ENCODE data around the gene ERMN.
"Not testable (repeated sequence)": the region's sequence is repeated elsewhere in the genome, so short reads cannot be mapped to it uniquely, and the experiment has no call there.

The ERMN gene, protein sequence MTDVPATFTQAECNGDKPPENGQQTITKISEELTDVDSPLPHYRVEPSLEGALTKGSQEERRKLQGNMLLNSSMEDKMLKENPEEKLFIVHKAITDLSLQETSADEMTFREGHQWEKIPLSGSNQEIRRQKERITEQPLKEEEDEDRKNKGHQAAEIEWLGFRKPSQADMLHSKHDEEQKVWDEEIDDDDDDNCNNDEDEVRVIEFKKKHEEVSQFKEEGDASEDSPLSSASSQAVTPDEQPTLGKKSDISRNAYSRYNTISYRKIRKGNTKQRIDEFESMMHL

GRCh38 chr2:157325786-157326185, at the start of gene ERMN:
Gene ERMN, minus strand, starts transcription at chr2:157325824. Its CDS starts 182 bp downstream, at chr2:157325642.
- TF ChIP-seq ZNF274 (IDR thresholded peaks at IDR 0.05; ENCODE audit: low read depth, low read length), result no peak
- no peak within 1 kb of the TSS for H3K4me3 ChIP-seq (ENCODE audit: low read length)

GRCh38 chr2:157375384-157375783, 49.8 kb upstream of the ERMN start:
- no peak overlapping the region for H3K4me3 ChIP-seq (ENCODE audit: low read length)
- TF ChIP-seq ZNF274 (IDR thresholded peaks at IDR 0.05; ENCODE audit: low read depth, low read length), result no peak

DNA sequence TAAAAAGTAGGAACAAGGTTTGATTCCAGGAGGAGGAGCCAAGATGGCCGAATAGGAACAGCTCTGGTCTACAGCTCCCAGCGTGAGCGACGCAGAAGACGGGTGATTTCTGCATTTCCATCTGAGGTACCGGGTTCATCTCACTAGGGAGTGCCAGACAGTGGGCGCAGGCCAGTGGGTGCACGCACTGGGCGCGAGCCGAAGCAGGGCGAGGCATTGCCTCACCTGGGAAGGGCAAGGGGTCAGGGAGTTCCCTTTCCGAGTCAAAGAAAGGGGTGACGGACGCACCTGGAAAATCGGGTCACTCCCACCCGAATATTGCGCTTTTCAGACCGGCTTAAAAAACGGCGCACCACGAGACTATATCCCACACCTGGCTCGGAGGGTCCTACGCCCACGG, 42.9 kb upstream of the ERMN start:
- H3K4me3 ChIP-seq (ENCODE audit: low read length), result not testable (repeated sequence)

GRCh38 chr2:157367704-157368103, 42.1 kb upstream of the ERMN start:
- H3K4me3 ChIP-seq (ENCODE audit: low read length), result no peak overlapping the region
- no peak for TF ChIP-seq ZNF274 (IDR thresholded peaks at IDR 0.05; ENCODE audit: low read depth, low read length)

DNA sequence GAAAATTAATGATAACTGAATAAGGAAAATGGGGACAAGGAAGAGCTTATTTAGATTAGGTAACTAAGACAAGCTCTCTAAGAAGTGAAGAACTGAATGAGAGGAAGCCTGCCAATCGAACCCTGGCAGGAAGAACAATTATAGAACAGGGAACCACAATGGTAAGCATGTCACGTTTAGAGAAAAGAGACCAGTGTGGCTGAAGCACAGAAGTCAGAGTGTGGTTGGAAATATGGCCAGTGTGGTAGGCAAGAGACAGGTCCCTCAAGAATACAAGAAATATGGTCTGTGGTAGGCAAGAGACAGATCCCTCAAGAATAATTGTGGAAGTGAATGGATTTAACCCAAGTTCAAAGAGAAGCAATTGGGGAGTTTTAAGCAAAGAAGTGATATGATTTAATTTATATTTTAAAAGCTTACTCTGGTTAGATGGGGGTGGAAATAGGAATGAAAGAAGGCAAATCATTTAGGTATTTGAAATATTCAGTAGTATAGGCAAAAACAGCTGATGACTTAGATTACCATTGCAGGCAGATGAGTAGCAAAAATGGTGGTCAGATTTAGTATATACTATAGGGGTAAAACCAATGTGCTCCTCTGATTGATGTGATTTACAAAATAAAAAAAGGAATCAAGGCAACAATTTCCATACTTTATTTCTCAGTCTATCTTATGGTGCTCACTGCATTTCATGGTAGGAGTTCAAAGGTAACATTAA, 38.8 kb upstream of the ERMN start:
- no peak overlapping the region for H3K4me3 ChIP-seq (ENCODE audit: low read length)
- no peak for TF ChIP-seq ZNF274 (IDR thresholded peaks at IDR 0.05; ENCODE audit: low read depth, low read length)

- no peak overlapping the region for H3K4me3 ChIP-seq (ENCODE audit: low read length)
- TF ChIP-seq ZNF274 (IDR thresholded peaks at IDR 0.05; ENCODE audit: low read depth, low read length), result no peak
Observed at GRCh38 chr2:157363612-157364101, 38.0 kb upstream of the ERMN start.

- no peak overlapping the region for H3K4me3 ChIP-seq (ENCODE audit: low read length)
- TF ChIP-seq ZNF274 (IDR thresholded peaks at IDR 0.05; ENCODE audit: low read depth, low read length), result no peak
Observed at GRCh38 chr2:157362627-157363026, 37.0 kb upstream of the ERMN start.

DNA sequence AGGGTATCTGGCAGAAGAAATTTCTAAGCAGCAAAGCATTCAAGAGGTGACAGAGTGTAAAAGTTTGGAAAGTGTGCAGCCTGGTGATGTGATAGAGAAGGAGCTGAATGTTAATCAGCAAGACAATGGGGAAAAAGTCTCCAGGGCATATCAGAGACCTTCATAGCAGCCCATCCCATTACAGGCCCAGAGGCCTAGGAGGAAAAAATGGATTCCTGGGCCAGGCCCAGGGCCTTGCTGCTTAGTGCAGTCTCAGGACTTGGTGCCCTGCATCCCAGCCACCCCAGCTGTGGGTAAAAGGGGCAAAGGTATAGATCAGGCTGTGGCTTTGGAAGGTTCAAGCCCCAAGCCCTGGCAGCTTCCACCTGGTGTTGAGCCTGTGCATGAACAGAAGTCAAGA, 35.9 kb upstream of the ERMN start:
- TF ChIP-seq ZNF274 (IDR thresholded peaks at IDR 0.05; ENCODE audit: low read depth, low read length), result no peak
- no peak overlapping the region for H3K4me3 ChIP-seq (ENCODE audit: low read length)

DNA sequence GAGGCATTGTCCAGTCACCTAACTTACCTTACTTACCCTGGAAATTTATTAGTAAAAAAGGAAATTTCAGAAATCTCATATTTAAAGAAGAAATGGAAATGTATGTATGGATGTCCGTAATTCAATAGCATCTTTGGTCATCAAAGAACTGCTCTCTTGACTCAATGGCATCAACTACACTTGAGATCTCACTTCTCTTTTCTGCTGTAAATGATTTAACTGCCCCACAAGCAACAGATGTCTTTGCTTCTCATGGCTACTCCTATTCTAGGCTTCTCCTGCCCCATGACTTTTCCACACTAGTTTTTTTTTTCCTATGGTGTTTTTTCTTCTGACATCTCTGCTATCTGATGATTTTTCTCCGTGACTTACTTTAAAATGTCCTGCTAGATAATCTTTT, 34.0 kb upstream of the ERMN start:
- TF ChIP-seq ZNF274 (IDR thresholded peaks at IDR 0.05; ENCODE audit: low read depth, low read length), result no peak
- H3K4me3 ChIP-seq (ENCODE audit: low read length), result no peak overlapping the region

DNA sequence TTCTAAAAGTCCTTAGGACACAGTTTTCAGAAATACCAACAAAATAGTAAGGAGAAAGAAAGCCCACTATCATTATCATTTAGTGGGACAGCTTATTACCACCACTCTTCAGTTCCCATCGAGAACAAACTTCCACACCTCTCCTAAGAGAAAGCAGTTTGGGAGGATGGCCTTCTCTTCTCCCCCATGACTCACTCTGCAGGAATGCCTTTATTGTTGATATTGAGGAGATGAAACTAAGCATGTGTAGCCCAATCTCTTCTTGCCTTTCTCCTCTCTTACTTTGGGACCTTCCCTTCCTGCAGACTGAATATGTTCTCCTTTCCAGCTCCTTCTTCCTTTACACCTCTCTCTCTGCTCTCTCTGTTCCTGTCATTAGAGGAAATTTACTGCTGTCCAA, 30.0 kb upstream of the ERMN start:
- H3K4me3 ChIP-seq (ENCODE audit: low read length), result no peak overlapping the region
- no peak for TF ChIP-seq ZNF274 (IDR thresholded peaks at IDR 0.05; ENCODE audit: low read depth, low read length)

DNA sequence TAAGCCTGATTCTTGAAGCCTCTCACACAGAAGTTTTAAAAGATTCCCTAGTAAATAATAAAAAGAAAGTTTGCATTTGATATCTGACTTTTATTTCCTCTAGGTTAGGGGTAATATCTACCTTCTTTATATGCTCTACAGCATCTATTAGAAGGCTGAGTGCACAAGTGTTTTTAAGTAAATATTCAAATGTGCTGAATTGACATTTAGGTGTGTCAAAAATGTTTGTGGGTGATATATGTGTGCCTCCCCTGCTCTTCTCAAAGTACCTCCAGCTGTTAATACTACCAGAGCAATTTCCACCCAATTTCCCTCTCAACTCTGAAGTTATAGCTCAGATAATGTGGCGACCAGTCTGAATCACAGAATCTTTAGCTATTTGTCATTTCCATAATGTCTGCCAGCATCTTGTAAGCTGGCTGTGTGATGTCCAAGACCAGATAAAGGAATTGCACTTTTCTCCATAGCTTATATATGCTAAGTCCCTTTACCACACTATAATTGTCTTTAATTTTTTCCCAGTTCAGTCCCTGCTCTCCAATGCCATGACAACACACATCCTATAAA, 24.4 kb upstream of the ERMN start:
- TF ChIP-seq ZNF274 (IDR thresholded peaks at IDR 0.05; ENCODE audit: low read depth, low read length), result no peak
- H3K4me3 ChIP-seq (ENCODE audit: low read length), result no peak overlapping the region

- no peak overlapping the region for H3K4me3 ChIP-seq (ENCODE audit: low read length)
- no peak for TF ChIP-seq ZNF274 (IDR thresholded peaks at IDR 0.05; ENCODE audit: low read depth, low read length)
Observed at GRCh38 chr2:157348291-157348921, 22.8 kb upstream of the ERMN start.

DNA sequence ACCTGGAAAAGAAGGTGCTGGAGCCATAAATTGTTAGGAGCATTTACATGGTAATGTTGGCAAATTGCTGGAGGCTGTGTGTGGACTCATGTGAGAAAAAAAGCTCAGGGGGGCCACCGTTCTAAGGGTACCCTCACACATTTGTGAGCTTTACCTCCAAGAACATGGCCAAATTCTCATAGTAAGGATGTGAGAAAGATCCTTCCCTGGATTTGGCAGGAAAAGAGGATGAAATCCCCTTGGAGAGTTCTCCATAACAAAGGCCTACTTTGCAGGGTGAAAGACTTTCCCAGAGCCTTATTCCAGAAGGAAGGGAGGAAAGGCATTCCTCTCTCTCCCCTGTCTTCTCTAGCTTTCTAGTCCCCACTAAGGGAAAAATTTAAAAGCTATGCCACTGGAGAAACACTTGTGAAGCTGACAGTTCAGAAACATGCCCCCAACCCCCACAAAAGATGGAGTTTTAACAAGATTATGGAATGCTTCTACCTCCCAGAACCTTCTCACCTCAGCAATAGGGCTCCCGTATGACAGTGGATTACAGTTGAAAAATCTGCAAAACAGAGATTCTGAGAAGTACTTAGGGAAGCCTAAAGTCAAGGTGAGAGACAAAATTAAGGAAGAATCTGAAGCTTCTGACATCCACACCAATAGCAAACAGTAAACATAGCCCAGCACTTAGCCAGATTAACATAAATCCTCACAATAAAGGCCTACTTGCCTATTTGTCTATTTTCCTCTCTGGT, 20.2 kb upstream of the ERMN start:
- no peak overlapping the region for H3K4me3 ChIP-seq (ENCODE audit: low read length)
- no peak for TF ChIP-seq ZNF274 (IDR thresholded peaks at IDR 0.05; ENCODE audit: low read depth, low read length)

- not testable (repeated sequence) for H3K4me3 ChIP-seq (ENCODE audit: low read length)
Observed at GRCh38 chr2:157341381-157341780, 15.8 kb upstream of the ERMN start.

All from GM08714 (cell line).